Breast epithelium (tissue), 4 donors: ENCODE results near the gene AFAP1L1. TPM values are rescaled to one million over a fixed set of nuclear protein-coding genes. Genes with fewer than 3 reads are reported as not detected.

Source experiments
- DNase-seq, 2 donors: peaks; one replicate each; pipeline ENCODE4 v3.0.0-alpha.2; 2019; ENCODE audit warnings: low spot score in 2 of 2
- H3K27ac ChIP-seq, 2 donors: fragments of 200-600 bp; sonication (generic) in 1 of 2; one replicate each; pipeline ENCODE4 v1.5.1; 2016 to 2019; ENCODE audit warnings: mild to moderate bottlenecking in 1 of 2
- H3K27me3 ChIP-seq, 2 donors: fragments of 200-600 bp; sonication (generic) in 1 of 2; one replicate each; pipeline versions ENCODE4 v1.5.1 to v1.6.0; 2017 to 2019; ENCODE audit warnings: control low read depth in 1 of 2, mild to moderate bottlenecking in 1 of 2
- H3K36me3 ChIP-seq: fragments of 200-600 bp; one replicate; pipeline ENCODE4 v1.5.1; 2019
- H3K4me1 ChIP-seq, 2 donors: fragments of 200-600 bp; sonication (generic); one replicate each; pipeline ENCODE4 v1.5.1; 2016 to 2019; ENCODE audit warnings: control low read depth in 1 of 2
- H3K4me3 ChIP-seq, 3 donors: fragments of 200-600 bp; sonication (generic); 1 replicate in 2 of 3; 2 replicates in 1 of 3; pipeline ENCODE4 v1.5.1; 2016 to 2019; ENCODE audit warnings: mild to moderate bottlenecking in 3 of 3, moderate library complexity in 2 of 3
- H3K9me3 ChIP-seq, 2 donors: fragments of 200-600 bp; sonication (generic) in 1 of 2; one replicate each; pipeline ENCODE4 v1.5.1; 2016 to 2019; ENCODE audit warnings: control low read depth in 1 of 2
- POLR2A ChIP-seq: fragments of 450-650 bp; IDR thresholded peaks from one replicate; pipeline ENCODE4 v1.6.1; 2016; ENCODE audit warnings: antibody characterized with exemption, mild to moderate bottlenecking, moderate library complexity
- POLR2AphosphoS5 ChIP-seq, 3 donors: sonication (generic); formaldehyde crosslinking; IDR thresholded peaks; one replicate each; pipeline ENCODE4 v1.6.1; 2017; ENCODE audit warnings: antibody characterized with exemption in 3 of 3
- intact Hi-C: fragments of 100-400 bp; cut with DNase I; formaldehyde crosslinking; loops from one replicate; pipeline ENCODE4 v1.15.1; 2023; ENCODE audit warnings: low total_unique reads
- total RNA-seq, 3 donors: library from RNA; depleted of rRNA; stranded (reverse); fragments of >200 nt; gene quantifications; one replicate each; pipeline ENCODE4 v1.1.0, GENCODE V29; 2016
- TF ChIP-seq, protein P1 (sequence below), 3 donors: fragments of 450-650 bp; IDR thresholded peaks; one replicate each; pipeline ENCODE4 v1.5.1; 2016 to 2017; ENCODE audit warnings: antibody characterized with exemption in 3 of 3, mild to moderate bottlenecking in 3 of 3, moderate library complexity in 3 of 3

The AFAP1L1 gene
- total RNA-seq, 3 donors from 2014 or later, result 13.3 to 108 (median 26.5) TPM

DNA sequence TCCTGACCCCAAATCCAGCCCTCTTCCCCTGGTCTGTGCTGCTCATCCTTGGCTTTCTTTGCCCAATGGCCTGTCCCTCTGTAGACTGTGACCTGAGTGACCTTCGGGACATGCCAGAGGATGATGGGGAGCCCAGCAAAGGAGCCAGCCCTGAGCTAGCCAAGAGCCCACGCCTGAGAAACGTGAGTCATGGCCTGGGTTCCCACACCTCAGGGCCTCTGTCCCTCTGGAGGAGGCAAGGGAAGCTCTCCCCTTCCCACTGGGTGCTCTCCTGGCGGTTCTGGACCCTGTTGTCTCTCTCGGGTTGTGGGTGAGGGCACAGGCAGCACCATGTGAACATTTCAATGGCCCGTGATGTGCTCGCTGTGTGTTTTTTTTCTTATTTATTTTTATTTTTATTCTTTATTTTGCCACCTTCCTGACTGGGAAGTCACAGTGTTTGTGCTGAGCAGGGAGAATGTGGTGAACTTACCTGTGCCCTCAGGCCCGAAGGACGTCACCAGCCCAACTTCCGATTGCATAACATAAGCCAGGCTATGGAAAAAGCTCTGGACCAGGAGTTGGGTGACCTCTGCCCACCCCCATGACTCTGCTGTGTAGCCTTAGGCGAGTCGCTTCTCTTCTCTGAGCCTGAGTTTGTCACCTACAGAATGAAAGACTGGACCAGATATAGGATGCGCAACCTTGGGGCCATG is 29.5 kb downstream of the AFAP1L1 start:
- Histone ChIP-seq H3K4me1 (no peaks in the 10 kb centered on the region), H3K27me3 (no peaks in the 10 kb centered on the region), H3K9me3 (no peaks in the 10 kb centered on the region), H3K36me3 (no peaks in the 10 kb centered on the region), H3K4me3 (no peak overlapping the region), H3K27ac (peak overlapping the region in 1 of 2 donors; percentile 32)
- DNase-seq, result no peak
- TF ChIP-seq POLR2A, result no peak
- TF ChIP-seq, protein P1, sequence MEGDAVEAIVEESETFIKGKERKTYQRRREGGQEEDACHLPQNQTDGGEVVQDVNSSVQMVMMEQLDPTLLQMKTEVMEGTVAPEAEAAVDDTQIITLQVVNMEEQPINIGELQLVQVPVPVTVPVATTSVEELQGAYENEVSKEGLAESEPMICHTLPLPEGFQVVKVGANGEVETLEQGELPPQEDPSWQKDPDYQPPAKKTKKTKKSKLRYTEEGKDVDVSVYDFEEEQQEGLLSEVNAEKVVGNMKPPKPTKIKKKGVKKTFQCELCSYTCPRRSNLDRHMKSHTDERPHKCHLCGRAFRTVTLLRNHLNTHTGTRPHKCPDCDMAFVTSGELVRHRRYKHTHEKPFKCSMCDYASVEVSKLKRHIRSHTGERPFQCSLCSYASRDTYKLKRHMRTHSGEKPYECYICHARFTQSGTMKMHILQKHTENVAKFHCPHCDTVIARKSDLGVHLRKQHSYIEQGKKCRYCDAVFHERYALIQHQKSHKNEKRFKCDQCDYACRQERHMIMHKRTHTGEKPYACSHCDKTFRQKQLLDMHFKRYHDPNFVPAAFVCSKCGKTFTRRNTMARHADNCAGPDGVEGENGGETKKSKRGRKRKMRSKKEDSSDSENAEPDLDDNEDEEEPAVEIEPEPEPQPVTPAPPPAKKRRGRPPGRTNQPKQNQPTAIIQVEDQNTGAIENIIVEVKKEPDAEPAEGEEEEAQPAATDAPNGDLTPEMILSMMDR (IDR thresholded peaks at IDR 0.05), result no peak
- no peak for TF ChIP-seq POLR2AphosphoS5 (IDR thresholded peaks at IDR 0.05)
- intact Hi-C loops, result no loop called here

DNA sequence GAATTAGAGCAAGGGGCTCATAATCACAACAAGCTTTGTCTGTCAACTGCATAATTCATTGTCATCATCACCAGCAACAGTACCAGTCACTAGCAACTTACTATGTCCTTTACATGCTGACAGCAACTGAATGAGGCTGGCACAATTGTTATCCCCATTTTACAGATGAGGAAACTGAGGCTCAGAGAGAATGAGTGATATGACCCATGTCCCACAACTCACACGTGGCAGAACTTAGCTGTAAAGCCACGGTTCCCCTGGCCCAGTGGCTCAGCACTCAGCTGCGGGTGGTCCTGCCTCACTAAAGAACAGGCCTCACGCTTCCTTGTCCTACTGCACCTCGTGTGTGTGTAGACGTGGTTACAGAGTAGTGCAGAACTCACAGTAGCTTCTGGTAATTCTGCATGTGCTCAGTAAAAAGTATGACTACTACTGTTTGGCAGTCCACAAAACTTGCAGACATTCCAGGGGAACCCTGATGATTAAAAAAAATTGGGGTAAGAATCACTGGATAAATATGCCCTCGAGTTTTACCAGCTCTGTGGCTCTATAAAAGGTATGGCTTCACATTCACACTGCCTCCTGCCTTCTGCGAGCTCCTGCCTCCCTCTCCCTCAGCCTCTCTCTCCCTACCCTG is 30.2 kb downstream of the AFAP1L1 start:
- H3K36me3 ChIP-seq, result no peaks in the 10 kb centered on the region
- no peak overlapping the region for H3K27ac ChIP-seq
- intact Hi-C loops, result no loop called here
- H3K4me3 ChIP-seq, result no peak overlapping the region
- no peak for DNase-seq
- no peak for TF ChIP-seq POLR2AphosphoS5 (IDR thresholded peaks at IDR 0.05)
- no peak for TF ChIP-seq POLR2A
- TF ChIP-seq, protein P1 (IDR thresholded peaks at IDR 0.05), result no peak
- no peaks in the 10 kb centered on the region for H3K4me1 ChIP-seq
- no peaks in the 10 kb centered on the region for H3K27me3 ChIP-seq
- H3K9me3 ChIP-seq, result no peaks in the 10 kb centered on the region

DNA sequence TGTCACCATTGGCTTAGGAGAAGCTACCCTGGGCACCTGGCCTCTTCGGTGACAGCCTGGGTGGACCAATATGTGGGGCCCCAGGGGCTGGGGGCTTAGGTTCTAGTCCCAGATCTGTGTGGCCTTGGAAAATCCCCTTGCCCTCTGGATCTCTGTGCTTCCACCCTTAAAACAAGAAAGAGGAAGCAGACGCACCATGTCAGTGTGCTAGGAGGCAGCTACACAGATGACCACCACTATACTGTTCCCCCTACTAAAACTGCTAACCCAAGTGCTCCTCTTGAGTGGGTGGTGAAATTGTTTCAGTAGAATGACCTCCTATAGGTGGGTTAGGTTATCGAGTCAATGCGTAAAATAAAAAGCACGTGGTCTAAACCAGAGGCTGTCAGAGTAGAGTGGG is 31.0 kb downstream of the AFAP1L1 start:
- no peaks in the 10 kb centered on the region for H3K4me1 ChIP-seq
- intact Hi-C loops, result no loop called here
- no peak overlapping the region for H3K4me3 ChIP-seq
- H3K9me3 ChIP-seq, result no peaks in the 10 kb centered on the region
- TF ChIP-seq, protein P1 (IDR thresholded peaks at IDR 0.05), result no peak
- no peak for TF ChIP-seq POLR2AphosphoS5 (IDR thresholded peaks at IDR 0.05)
- no peak for TF ChIP-seq POLR2A
- H3K27me3 ChIP-seq, result no peaks in the 10 kb centered on the region
- no peak for DNase-seq
- H3K36me3 ChIP-seq, result no peaks in the 10 kb centered on the region
- no peak overlapping the region for H3K27ac ChIP-seq

DNA sequence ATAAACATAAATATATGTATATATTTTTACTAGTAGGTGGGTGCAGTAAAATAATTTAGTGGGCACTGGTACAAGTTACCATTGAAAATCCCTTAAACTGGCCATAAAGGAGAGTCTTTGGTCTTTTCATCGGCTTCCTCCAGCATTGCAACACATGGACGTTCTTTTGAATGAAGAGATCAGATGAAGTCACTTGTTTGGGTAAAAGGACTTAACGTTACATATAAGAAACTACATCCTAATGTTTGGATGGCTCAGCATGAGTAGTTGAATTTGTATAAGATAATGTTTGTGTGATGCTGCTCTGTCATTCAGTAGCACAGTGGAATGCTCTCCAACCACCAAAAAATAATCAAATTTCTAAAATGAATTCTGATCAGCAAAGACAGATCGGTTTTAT is 31.6 kb downstream of the AFAP1L1 start:
- no peak overlapping the region for H3K27ac ChIP-seq
- intact Hi-C loops, result no loop called here
- no peak overlapping the region for H3K4me3 ChIP-seq
- no peak for DNase-seq
- H3K36me3 ChIP-seq, result no peaks in the 10 kb centered on the region
- no peaks in the 10 kb centered on the region for H3K27me3 ChIP-seq
- no peaks in the 10 kb centered on the region for H3K9me3 ChIP-seq
- TF ChIP-seq, protein P1 (IDR thresholded peaks at IDR 0.05), result no peak
- TF ChIP-seq POLR2AphosphoS5 (IDR thresholded peaks at IDR 0.05) (no peak), POLR2A (no peak)
- no peaks in the 10 kb centered on the region for H3K4me1 ChIP-seq
